Neural cell (in vitro differentiated cells): ENCODE results near the gene ADAMTSL2.

Source experiments
- EZH2 ChIP-seq: fragments of 200-600, 300-800 bp; shearing (Covaris generic), sonication (generic); IDR thresholded peaks from 2 replicates; pipeline ENCODE4 v1.6.1; 2014; ENCODE audit warnings: antibody characterized with exemption, low read length, borderline replicate concordance, mild to moderate bottlenecking; ENCODE audit not compliant: insufficient read depth, poor library complexity, severe bottlenecking
- MXI1 ChIP-seq: fragments of 450-650 bp; conservative IDR thresholded peaks from 2 replicates; pipeline ENCODE4 v1.6.1; 2014; ENCODE audit warnings: antibody characterized with exemption, mild to moderate bottlenecking; ENCODE audit not compliant: poor library complexity, severe bottlenecking
- SMC3 ChIP-seq: fragments of 450-650 bp; conservative IDR thresholded peaks from 2 replicates; pipeline ENCODE4 v1.6.1; 2014; ENCODE audit warnings: antibody characterized with exemption, mild to moderate bottlenecking, moderate library complexity; ENCODE audit not compliant: poor library complexity
- TF ChIP-seq, protein P1 (sequence below): fragments of 450-650 bp; IDR thresholded peaks from 2 replicates; pipeline ENCODE4 v1.5.1; 2014; ENCODE audit warnings: antibody characterized with exemption, mild to moderate bottlenecking, moderate library complexity; ENCODE audit not compliant: poor library complexity, severe bottlenecking
- TF ChIP-seq, protein P2 (sequence below): IDR thresholded peaks from 2 replicates; pipeline ENCODE4 v1.6.1; 2012; ENCODE audit warnings: borderline replicate concordance

DNA sequence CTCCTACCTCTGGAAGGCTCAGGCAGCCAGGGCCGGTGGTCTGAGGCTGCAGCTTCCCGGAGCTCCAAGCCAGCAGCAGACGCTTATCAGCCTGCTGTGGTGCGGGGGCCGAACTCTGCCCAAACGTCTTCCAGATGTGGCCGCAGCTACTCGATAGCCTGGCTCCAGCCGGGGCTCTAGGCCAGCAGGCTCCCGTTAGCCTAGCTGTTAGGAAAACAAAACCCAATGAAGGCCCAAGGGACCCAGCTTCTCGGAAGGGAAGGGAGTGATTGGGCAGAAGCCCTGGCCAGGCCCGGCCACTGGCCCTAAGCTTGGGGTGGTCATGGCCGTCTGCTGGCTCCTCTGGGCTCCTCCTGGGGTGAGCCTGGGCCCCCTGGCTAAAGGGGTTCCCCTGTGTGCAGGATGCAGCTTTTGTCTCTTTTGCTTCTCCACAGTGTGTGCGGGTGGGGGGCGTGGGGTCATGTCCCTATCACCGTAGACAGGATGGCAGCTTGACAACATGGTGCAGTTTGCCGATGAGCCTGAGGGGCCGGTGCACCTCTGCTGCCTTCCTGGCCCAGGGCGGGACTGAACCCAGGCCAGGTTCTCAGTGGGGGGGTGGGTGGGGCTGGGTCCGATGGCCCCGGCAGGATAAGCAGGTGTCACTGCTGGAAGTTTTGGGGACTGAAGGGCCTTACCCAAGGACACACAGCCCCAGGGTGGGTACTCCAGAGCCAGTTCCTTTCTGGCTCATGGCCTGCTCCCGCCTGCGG, 28.4 kb upstream of the ADAMTSL2 start:
- TF ChIP-seq, protein P1, sequence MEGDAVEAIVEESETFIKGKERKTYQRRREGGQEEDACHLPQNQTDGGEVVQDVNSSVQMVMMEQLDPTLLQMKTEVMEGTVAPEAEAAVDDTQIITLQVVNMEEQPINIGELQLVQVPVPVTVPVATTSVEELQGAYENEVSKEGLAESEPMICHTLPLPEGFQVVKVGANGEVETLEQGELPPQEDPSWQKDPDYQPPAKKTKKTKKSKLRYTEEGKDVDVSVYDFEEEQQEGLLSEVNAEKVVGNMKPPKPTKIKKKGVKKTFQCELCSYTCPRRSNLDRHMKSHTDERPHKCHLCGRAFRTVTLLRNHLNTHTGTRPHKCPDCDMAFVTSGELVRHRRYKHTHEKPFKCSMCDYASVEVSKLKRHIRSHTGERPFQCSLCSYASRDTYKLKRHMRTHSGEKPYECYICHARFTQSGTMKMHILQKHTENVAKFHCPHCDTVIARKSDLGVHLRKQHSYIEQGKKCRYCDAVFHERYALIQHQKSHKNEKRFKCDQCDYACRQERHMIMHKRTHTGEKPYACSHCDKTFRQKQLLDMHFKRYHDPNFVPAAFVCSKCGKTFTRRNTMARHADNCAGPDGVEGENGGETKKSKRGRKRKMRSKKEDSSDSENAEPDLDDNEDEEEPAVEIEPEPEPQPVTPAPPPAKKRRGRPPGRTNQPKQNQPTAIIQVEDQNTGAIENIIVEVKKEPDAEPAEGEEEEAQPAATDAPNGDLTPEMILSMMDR, result no peak
- TF ChIP-seq MXI1, result no peak
- TF ChIP-seq EZH2, result no peak
- no peak for TF ChIP-seq SMC3
- TF ChIP-seq, protein P2, sequence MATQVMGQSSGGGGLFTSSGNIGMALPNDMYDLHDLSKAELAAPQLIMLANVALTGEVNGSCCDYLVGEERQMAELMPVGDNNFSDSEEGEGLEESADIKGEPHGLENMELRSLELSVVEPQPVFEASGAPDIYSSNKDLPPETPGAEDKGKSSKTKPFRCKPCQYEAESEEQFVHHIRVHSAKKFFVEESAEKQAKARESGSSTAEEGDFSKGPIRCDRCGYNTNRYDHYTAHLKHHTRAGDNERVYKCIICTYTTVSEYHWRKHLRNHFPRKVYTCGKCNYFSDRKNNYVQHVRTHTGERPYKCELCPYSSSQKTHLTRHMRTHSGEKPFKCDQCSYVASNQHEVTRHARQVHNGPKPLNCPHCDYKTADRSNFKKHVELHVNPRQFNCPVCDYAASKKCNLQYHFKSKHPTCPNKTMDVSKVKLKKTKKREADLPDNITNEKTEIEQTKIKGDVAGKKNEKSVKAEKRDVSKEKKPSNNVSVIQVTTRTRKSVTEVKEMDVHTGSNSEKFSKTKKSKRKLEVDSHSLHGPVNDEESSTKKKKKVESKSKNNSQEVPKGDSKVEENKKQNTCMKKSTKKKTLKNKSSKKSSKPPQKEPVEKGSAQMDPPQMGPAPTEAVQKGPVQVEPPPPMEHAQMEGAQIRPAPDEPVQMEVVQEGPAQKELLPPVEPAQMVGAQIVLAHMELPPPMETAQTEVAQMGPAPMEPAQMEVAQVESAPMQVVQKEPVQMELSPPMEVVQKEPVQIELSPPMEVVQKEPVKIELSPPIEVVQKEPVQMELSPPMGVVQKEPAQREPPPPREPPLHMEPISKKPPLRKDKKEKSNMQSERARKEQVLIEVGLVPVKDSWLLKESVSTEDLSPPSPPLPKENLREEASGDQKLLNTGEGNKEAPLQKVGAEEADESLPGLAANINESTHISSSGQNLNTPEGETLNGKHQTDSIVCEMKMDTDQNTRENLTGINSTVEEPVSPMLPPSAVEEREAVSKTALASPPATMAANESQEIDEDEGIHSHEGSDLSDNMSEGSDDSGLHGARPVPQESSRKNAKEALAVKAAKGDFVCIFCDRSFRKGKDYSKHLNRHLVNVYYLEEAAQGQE, result no peak
